Cardiac muscle cell (in vitro differentiated cells and primary cell): ENCODE results near the gene PTH2R. TPM values are rescaled to one million over a fixed set of nuclear protein-coding genes. Genes with fewer than 3 reads are reported as not detected.
A peak's percentile ranks its signal among the peaks of the same experiment; 100 is the strongest.

ENCODE experiments used
- DNase-seq, 2 donors: peaks; one replicate each; pipeline versions ENCODE4 v3.0.0 to v3.0.0-alpha.2; 2010 to 2017; ENCODE audit warnings: low read depth in 1 of 2, low spot score in 1 of 2
- H3K27ac ChIP-seq: fragments of 200-600 bp; sonication (generic); 2 replicates; pipeline ENCODE4 v1.5.1; 2016
- H3K27me3 ChIP-seq: fragments of 200-600 bp; sonication (generic); 2 replicates; pipeline ENCODE4 v1.6.0; 2016; ENCODE audit warnings: control low read depth
- H3K36me3 ChIP-seq: fragments of 200-600 bp; sonication (generic); 2 replicates; pipeline ENCODE4 v1.5.1; 2016; ENCODE audit warnings: control low read depth
- H3K4me1 ChIP-seq: fragments of 200-600 bp; sonication (generic); 2 replicates; pipeline ENCODE4 v1.8.1; 2017; ENCODE audit warnings: low read depth, mild to moderate bottlenecking, mixed run types
- H3K4me3 ChIP-seq: fragments of 200-600 bp; sonication (generic); 2 replicates; pipeline ENCODE4 v1.5.1; 2016; ENCODE audit warnings: mild to moderate bottlenecking
- H3K9me3 ChIP-seq: fragments of 200-600 bp; sonication (generic); 2 replicates; pipeline ENCODE4 v1.5.1; 2017; ENCODE audit warnings: low read depth, mild to moderate bottlenecking, control low read depth
- CTCF ChIP-seq: IDR thresholded peaks from 2 replicates; pipeline ENCODE4 v1.5.1; 2012; ENCODE audit warnings: low read depth, mild to moderate bottlenecking, low read length
- polyA plus RNA-seq: library from polyadenylated mRNA; unstranded; fragments of >200 nt; fragmentation: Nextera tagmentation; extraction: Ambion mirVana; gene quantifications from 2 replicates; pipeline ENCODE4 v1.2.1, GENCODE V29; 2016
- total RNA-seq: library from RNA; depleted of rRNA; stranded (reverse); fragments of >200 nt; gene quantifications from 2 replicates; pipeline ENCODE4 v1.2.3, GENCODE V29; 2016

The PTH2R gene
- total and polyA plus RNA-seq, 2 experiments from 2014 or later, result 0.09 TPM; not detected in 1

- no peak for DNase-seq
- no peaks in the 10 kb centered on the region for H3K27me3 ChIP-seq
- H3K9me3 ChIP-seq, result no peaks in the 10 kb centered on the region
- H3K27ac ChIP-seq, result no peak overlapping the region
- no peaks in the 10 kb centered on the region for H3K4me1 ChIP-seq
- no peak overlapping the region for H3K4me3 ChIP-seq
- TF ChIP-seq CTCF, result no peak
- H3K36me3 ChIP-seq, result no peaks in the 10 kb centered on the region
Observed at GRCh38 chr2:208463721-208464120, 57.1 kb downstream of the PTH2R start.

GRCh38 chr2:208464205-208464604, 57.6 kb downstream of the PTH2R start:
- H3K27me3 ChIP-seq, result no peaks in the 10 kb centered on the region
- no peaks in the 10 kb centered on the region for H3K4me1 ChIP-seq
- no peak for TF ChIP-seq CTCF
- no peaks in the 10 kb centered on the region for H3K9me3 ChIP-seq
- no peak for DNase-seq
- H3K27ac ChIP-seq, result no peak overlapping the region
- no peaks in the 10 kb centered on the region for H3K36me3 ChIP-seq
- no peak overlapping the region for H3K4me3 ChIP-seq

- no peak overlapping the region for H3K4me3 ChIP-seq
- TF ChIP-seq CTCF, result peak; percentile 52
- DNase-seq, result peak; percentile 44 to 72
- H3K36me3 ChIP-seq, result no peaks in the 10 kb centered on the region
- H3K27ac ChIP-seq, result no peak overlapping the region
- no peaks in the 10 kb centered on the region for H3K27me3 ChIP-seq
- H3K4me1 ChIP-seq, result no peaks in the 10 kb centered on the region
- H3K9me3 ChIP-seq, result no peaks in the 10 kb centered on the region
Observed at GRCh38 chr2:208466151-208466919, 59.7 kb downstream of the PTH2R start.

GRCh38 chr2:208466920-208467298, 60.3 kb downstream of the PTH2R start:
- Histone ChIP-seq H3K27me3 (no peaks in the 10 kb centered on the region), H3K27ac (no peak overlapping the region), H3K36me3 (no peaks in the 10 kb centered on the region), H3K4me3 (no peak overlapping the region), H3K9me3 (no peaks in the 10 kb centered on the region), H3K4me1 (no peaks in the 10 kb centered on the region)
- DNase-seq, result peak in 1 of 2 donors; percentile 47
- TF ChIP-seq CTCF, result no peak

GRCh38 chr2:208467564-208467963, 61.0 kb downstream of the PTH2R start:
- Histone ChIP-seq H3K9me3 (no peaks in the 10 kb centered on the region), H3K27ac (no peak overlapping the region), H3K4me1 (no peaks in the 10 kb centered on the region), H3K27me3 (no peaks in the 10 kb centered on the region), H3K36me3 (no peaks in the 10 kb centered on the region), H3K4me3 (no peak overlapping the region)
- TF ChIP-seq CTCF, result no peak
- DNase-seq, result no peak
